ENCODE data around the gene NME2.
"Not testable (repeated sequence)": the region's sequence is repeated elsewhere in the genome, so short reads cannot be mapped to it uniquely, and the experiment has no call there.

The NME2 gene

GRCh38 chr17:51169340-51169739 lies 3.1 kb downstream of the NME2 start:
- Mint-ChIP-seq H3K36me3 (peaks cover 23% of the 10 kb centered on the region), H3K9me3 (no peaks in the 10 kb centered on the region), H3K27me3 (no peaks in the 10 kb centered on the region), H3K27ac (peak overlapping the region; percentile 27), H3K4me1 (peaks cover 40% of the 10 kb centered on the region), H3K4me3 (peak overlapping the region; percentile 16)

GRCh38 chr17:51170736-51171135 lies 4.5 kb downstream of the NME2 start:
- peaks cover 20% of the 10 kb centered on the region for H3K36me3 Mint-ChIP-seq
- H3K27ac Mint-ChIP-seq = no peak overlapping the region
- no peak overlapping the region for H3K4me3 Mint-ChIP-seq

GRCh38 chr17:51172030-51172429 lies 5.8 kb downstream of the NME2 start:
- H3K27ac Mint-ChIP-seq, H3K9me3 Mint-ChIP-seq, H3K27me3 Mint-ChIP-seq, H3K4me3 Mint-ChIP-seq: not testable (repeated sequence)
- H3K36me3 Mint-ChIP-seq = peaks cover 17% of the 10 kb centered on the region
- H3K4me1 Mint-ChIP-seq = peaks cover 24% of the 10 kb centered on the region

More at GRCh38 chr17:51170736-51171135, 4.5 kb downstream of the NME2 start:
- Mint-ChIP-seq H3K4me1 (peaks cover 28% of the 10 kb centered on the region), H3K27me3 (no peaks in the 10 kb centered on the region), H3K9me3 (no peaks in the 10 kb centered on the region)

GRCh38 chr17:51180486-51180885 lies 14.3 kb downstream of the NME2 start:
- Mint-ChIP-seq H3K4me3 (no peak overlapping the region), H3K36me3 (peaks cover 11% of the 10 kb centered on the region), H3K27me3 (no peaks in the 10 kb centered on the region), H3K27ac (no peak overlapping the region), H3K9me3 (no peaks in the 10 kb centered on the region), H3K4me1 (peaks cover 3% of the 10 kb centered on the region)

GRCh38 chr17:51184124-51184523 lies 17.9 kb downstream of the NME2 start:
- H3K4me1 Mint-ChIP-seq = peaks cover 3% of the 10 kb centered on the region
- no peaks in the 10 kb centered on the region for H3K27me3 Mint-ChIP-seq
- peaks cover 13% of the 10 kb centered on the region for H3K36me3 Mint-ChIP-seq
- H3K4me3 Mint-ChIP-seq = no peak overlapping the region
- no peaks in the 10 kb centered on the region for H3K9me3 Mint-ChIP-seq
- no peak overlapping the region for H3K27ac Mint-ChIP-seq

- H3K4me1 Mint-ChIP-seq = peaks cover 3% of the 10 kb centered on the region
- H3K27me3 Mint-ChIP-seq = no peaks in the 10 kb centered on the region
- H3K9me3 Mint-ChIP-seq = no peaks in the 10 kb centered on the region
- H3K36me3 Mint-ChIP-seq = peaks cover 14% of the 10 kb centered on the region
- H3K4me3 Mint-ChIP-seq = no peak overlapping the region
- H3K27ac Mint-ChIP-seq = no peak overlapping the region
Observed at GRCh38 chr17:51185763-51186332, 19.6 kb downstream of the NME2 start.

GRCh38 chr17:51188271-51188833 lies 22.1 kb downstream of the NME2 start:
- H3K9me3 Mint-ChIP-seq = no peaks in the 10 kb centered on the region
- peaks cover 19% of the 10 kb centered on the region for H3K36me3 Mint-ChIP-seq
- H3K27me3 Mint-ChIP-seq = no peaks in the 10 kb centered on the region
- H3K4me3 Mint-ChIP-seq = no peak overlapping the region
- peaks cover 3% of the 10 kb centered on the region for H3K4me1 Mint-ChIP-seq
- H3K27ac Mint-ChIP-seq = no peak overlapping the region

- Mint-ChIP-seq H3K4me1 (peaks cover 3% of the 10 kb centered on the region), H3K36me3 (peaks cover 20% of the 10 kb centered on the region), H3K4me3 (no peak overlapping the region), H3K9me3 (no peaks in the 10 kb centered on the region), H3K27ac (peak overlapping the region; percentile 18), H3K27me3 (no peaks in the 10 kb centered on the region)
Observed at GRCh38 chr17:51189162-51189561, 23.0 kb downstream of the NME2 start.

- Mint-ChIP-seq H3K36me3 (peaks cover 16% of the 10 kb centered on the region), H3K4me1 (peaks cover under 1% of the 10 kb centered on the region), H3K4me3 (no peak overlapping the region), H3K9me3 (no peaks in the 10 kb centered on the region), H3K27me3 (no peaks in the 10 kb centered on the region), H3K27ac (peak overlapping the region; percentile 18)
Observed at GRCh38 chr17:51189628-51190027, 23.4 kb downstream of the NME2 start.

- H3K4me3 Mint-ChIP-seq = no peak overlapping the region
- H3K36me3 Mint-ChIP-seq = peaks cover 14% of the 10 kb centered on the region
- H3K27ac Mint-ChIP-seq = no peak overlapping the region
Observed at GRCh38 chr17:51191895-51192294, 25.7 kb downstream of the NME2 start.

GRCh38 chr17:51197754-51198153 lies 31.5 kb downstream of the NME2 start:
- H3K4me3 Mint-ChIP-seq = no peak overlapping the region
- H3K4me1 Mint-ChIP-seq = peaks cover 4% of the 10 kb centered on the region
- H3K27ac Mint-ChIP-seq = no peak overlapping the region
- H3K36me3 Mint-ChIP-seq = peaks cover 14% of the 10 kb centered on the region
- H3K9me3 Mint-ChIP-seq = no peaks in the 10 kb centered on the region
- H3K27me3 Mint-ChIP-seq = no peaks in the 10 kb centered on the region

More at GRCh38 chr17:51191895-51192294, 25.7 kb downstream of the NME2 start:
- Mint-ChIP-seq H3K27me3 (no peaks in the 10 kb centered on the region), H3K4me1 (no peaks in the 10 kb centered on the region), H3K9me3 (no peaks in the 10 kb centered on the region)

- Mint-ChIP-seq H3K9me3 (no peaks in the 10 kb centered on the region), H3K4me1 (peaks cover 4% of the 10 kb centered on the region), H3K36me3 (peaks cover 14% of the 10 kb centered on the region), H3K4me3 (no peak overlapping the region), H3K27ac (no peak overlapping the region), H3K27me3 (no peaks in the 10 kb centered on the region)
Observed at GRCh38 chr17:51200295-51200694, 34.1 kb downstream of the NME2 start.

- Mint-ChIP-seq H3K27ac (no peak overlapping the region), H3K4me1 (peaks cover 4% of the 10 kb centered on the region), H3K9me3 (no peaks in the 10 kb centered on the region), H3K27me3 (no peaks in the 10 kb centered on the region), H3K36me3 (peaks cover 15% of the 10 kb centered on the region), H3K4me3 (no peak overlapping the region)
Observed at GRCh38 chr17:51200846-51201245, 34.6 kb downstream of the NME2 start.

- H3K27ac Mint-ChIP-seq = no peak overlapping the region
- peaks cover 4% of the 10 kb centered on the region for H3K4me1 Mint-ChIP-seq
- no peak overlapping the region for H3K4me3 Mint-ChIP-seq
- peaks cover 12% of the 10 kb centered on the region for H3K36me3 Mint-ChIP-seq
- H3K27me3 Mint-ChIP-seq = no peaks in the 10 kb centered on the region
- no peaks in the 10 kb centered on the region for H3K9me3 Mint-ChIP-seq
Observed at GRCh38 chr17:51203838-51204237, 37.6 kb downstream of the NME2 start.

GRCh38 chr17:51214920-51215319 lies 48.7 kb downstream of the NME2 start:
- peaks cover 12% of the 10 kb centered on the region for H3K36me3 Mint-ChIP-seq
- H3K27me3 Mint-ChIP-seq = no peaks in the 10 kb centered on the region
- no peak overlapping the region for H3K4me3 Mint-ChIP-seq
- peaks cover 3% of the 10 kb centered on the region for H3K4me1 Mint-ChIP-seq
- no peak overlapping the region for H3K27ac Mint-ChIP-seq
- no peaks in the 10 kb centered on the region for H3K9me3 Mint-ChIP-seq

- Mint-ChIP-seq H3K27me3 (no peaks in the 10 kb centered on the region), H3K36me3 (peaks cover 15% of the 10 kb centered on the region), H3K4me3 (no peak overlapping the region), H3K9me3 (no peaks in the 10 kb centered on the region), H3K4me1 (peaks cover 6% of the 10 kb centered on the region), H3K27ac (no peak overlapping the region)
Observed at GRCh38 chr17:51217946-51218345, 51.7 kb downstream of the NME2 start.

GRCh38 chr17:51221322-51221721 lies 55.1 kb downstream of the NME2 start:
- Mint-ChIP-seq H3K27me3 (no peaks in the 10 kb centered on the region), H3K27ac (no peak overlapping the region), H3K4me3 (no peak overlapping the region), H3K9me3 (no peaks in the 10 kb centered on the region), H3K36me3 (peaks cover 19% of the 10 kb centered on the region), H3K4me1 (peaks cover 24% of the 10 kb centered on the region)

All from activated naive CD4-positive, alpha-beta T cell treated with anti-CD3 and anti-CD28 coated beads, Interleukin-2, amount 50 U/mL, for 24 hours (primary cell).